HG02938 (cell line): ENCODE results near the gene NHP2.
"Not testable (repeated sequence)": the region's sequence is repeated elsewhere in the genome, so short reads cannot be mapped to it uniquely, and the experiment has no call there.

Source experiments
- ATAC-seq: cut with Tn5 transposase; IDR thresholded peaks from one replicate; pipeline ENCODE4 v1.9.1; 2021; ENCODE audit warnings: mild to moderate bottlenecking, moderate library complexity; ENCODE audit not compliant: unreplicated experiment

Gene NHP2

DNA sequence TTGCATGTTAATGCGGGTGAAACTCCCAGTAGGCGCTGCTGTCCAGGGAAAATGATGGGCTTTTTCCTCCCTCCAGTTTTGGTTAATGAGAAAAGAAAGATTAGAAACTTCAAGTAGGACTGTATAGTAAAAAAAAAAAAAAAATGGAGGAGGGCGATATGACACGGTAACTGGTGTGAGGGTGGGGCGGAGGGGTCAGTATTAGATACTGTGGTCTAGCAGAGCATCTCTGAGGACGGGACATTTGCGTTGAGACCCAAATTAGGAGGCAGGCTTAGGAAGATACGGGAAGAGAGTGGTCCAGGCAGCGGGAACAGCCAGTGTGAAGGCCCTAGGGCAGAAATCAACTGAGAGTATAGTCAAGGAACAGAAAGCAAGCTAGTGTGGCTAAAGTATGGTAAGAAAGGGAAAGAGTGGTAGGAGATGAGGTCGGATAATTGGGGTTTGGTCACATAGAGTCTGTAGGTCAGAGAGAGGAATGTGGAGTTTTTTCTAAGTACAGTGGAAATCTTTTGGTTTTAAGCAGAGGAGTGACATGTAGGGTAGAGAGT lies 22.2 kb downstream of the NHP2 start:
- ATAC-seq: no peak

DNA sequence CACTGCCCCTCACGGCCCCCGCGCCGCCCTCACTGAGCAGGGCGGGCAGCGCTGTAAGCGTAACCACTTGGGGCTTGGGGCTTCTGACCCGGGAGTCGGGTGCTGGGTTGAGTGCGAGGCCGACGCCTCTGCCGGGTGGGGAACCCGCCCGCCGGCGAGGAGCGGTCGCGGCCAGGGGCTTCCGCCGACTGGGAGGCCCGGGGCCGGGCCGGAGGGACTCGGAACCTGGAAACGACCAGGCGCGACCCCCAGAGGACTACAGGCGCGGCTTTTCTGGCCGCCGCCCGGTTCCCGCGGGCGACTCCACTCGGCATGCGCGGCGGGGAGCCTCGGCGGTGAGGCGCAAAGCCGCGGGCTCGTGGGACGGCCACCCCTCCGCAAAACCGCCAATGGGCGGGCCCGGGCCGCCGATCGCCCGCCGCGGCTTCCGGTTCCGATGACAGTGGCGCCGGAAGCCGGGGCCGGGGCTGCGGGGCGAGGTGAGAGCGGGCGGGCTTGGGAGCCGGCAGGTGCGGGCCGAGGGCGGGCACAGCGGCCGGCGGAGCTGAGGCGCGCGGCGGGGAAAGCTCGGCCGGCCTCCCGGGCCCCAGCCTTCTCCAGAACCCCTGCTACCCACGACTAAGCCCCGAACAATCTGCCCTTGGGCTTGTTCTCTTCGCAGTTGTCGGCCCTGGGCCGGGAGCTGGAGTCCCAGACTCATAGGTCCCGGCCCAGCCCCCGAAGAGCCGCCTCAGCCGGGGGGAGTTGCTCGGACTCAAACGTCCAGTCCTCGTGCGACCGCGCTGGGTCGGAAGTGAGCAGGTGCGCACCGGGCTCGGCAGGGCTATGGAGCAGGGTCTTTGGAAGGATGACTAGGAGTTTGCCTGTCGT lies 22.9 kb downstream of the NHP2 start, which contains the start of gene RMND5B:
Gene RMND5B (plus strand): TSS at position 439 of the 870 bp plus-strand sequence. CDS start 7,106 bp downstream, outside the sequence.
- ATAC-seq: peak; percentile 74

DNA sequence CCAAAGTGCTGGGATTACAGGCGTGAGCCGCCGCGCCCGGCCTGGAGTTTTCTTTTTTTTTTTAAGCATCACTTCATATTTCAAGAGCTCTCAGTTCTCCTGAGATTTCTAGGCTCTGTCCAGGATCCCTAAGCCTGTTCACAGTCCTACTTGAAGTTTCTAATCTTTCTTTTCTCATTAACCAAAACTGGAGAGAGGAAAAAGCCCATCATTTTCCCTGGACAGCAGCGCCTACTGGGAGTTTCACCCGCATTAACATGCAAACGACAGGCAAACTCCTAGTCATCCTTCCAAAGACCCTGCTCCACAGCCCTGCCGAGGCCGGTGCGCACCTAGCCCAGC lies 23.5 kb downstream of the NHP2 start:
- not testable (repeated sequence) for ATAC-seq

DNA sequence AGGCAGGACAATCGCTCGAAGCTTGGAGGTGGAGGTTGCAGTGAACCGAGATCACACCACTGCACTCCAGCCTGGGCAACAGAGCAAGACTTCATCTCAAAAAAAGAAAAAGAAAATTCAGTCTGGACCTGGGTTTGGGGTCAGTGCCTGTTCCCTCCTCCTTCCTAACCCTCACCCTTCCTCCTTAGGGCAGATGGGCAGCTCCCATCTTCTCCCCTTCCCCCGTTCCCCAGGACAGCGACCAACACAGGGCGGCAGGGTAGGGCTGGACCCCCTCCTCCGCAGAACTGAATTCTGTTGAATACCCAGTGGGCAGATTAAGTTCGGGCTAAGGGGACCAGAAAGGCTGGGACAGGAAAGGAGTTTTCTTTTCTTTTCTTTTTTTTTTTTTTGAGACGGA lies 24.4 kb downstream of the NHP2 start:
- no peak for ATAC-seq

DNA sequence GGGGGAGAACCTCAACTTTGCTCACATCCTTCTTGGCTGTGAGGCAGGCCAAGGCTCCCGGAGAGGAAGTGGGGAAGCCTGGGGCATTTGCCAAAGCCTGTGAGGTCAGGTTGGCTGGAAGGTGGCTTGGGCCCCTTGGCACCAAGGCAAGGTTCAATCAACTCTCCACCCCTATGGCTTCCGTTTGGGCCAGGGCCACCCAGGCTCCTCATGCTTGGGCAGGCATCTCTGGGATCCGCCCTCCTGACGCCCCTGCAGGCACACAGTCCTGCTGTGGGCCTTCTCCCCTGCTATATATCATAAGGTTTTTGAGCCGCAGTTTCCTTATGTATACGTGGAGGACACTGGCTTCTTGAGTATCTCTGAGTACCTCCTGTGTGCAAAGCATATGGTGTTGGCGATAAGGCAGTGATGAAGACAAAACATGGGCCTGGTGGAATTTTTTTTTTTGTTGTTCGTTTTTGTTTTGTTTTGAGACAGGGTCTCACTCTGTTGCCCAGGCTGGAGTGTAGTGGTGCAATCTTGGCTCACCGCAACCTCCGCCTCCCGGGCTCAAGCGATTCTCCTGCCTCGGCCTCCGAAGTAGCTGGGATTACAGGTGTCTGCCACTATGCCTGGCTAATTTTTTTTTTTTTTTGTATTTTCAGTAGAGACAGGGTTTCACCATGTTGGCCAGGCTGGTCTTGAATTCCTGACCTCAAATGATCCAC lies 26.2 kb downstream of the NHP2 start:
- ATAC-seq: not testable (repeated sequence)

DNA sequence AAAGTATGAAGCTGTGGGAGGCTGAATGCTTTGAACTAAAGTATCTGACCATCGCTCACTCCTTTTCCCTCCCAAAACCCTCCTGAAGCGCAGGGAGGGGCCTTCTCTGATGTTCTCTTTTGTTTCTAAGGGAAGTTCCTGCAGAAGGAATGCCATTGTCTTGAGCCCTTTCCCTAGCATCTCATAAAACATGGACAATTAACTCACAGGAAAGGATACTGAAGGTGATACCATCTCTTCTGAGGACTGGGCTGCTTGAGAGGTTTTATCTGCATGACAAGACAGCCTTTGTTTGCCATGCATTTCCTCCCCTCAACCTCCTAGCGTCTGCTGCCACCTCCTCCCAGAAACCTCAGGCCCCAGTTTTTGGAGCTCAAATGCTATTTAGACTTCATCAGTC lies 27.1 kb downstream of the NHP2 start:
- no peak for ATAC-seq

DNA sequence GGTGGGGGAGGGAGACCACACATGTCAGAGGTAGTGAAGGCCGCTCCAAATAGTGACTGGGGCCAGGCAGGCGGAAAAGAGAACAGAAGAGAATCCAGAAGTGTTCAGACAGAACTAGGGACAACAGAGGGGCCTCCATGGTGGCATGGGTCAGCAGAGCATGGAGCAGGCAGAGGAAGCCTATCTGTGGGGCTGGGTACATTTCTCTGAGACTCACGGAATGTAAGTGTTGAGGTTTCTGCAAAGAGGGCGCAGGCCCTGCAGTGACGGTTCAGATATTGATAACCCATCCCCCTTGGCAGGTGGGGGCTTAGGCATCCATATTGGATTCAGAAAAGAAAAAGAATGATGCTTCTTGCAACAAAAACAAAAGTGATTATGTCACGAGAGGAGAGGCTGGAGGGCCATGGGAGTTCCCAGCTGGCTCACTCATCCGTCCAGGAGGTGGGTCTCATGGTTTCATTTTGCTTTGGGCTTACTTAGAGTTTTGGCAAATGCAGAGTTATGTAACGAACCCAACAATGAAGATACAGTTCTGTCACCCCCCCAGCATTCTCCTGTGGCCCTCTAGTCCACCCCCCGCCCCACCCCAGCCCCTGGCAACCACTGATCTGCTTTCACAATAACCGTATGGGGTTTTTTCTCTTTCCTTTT lies 28.3 kb downstream of the NHP2 start:
- ATAC-seq: no peak

DNA sequence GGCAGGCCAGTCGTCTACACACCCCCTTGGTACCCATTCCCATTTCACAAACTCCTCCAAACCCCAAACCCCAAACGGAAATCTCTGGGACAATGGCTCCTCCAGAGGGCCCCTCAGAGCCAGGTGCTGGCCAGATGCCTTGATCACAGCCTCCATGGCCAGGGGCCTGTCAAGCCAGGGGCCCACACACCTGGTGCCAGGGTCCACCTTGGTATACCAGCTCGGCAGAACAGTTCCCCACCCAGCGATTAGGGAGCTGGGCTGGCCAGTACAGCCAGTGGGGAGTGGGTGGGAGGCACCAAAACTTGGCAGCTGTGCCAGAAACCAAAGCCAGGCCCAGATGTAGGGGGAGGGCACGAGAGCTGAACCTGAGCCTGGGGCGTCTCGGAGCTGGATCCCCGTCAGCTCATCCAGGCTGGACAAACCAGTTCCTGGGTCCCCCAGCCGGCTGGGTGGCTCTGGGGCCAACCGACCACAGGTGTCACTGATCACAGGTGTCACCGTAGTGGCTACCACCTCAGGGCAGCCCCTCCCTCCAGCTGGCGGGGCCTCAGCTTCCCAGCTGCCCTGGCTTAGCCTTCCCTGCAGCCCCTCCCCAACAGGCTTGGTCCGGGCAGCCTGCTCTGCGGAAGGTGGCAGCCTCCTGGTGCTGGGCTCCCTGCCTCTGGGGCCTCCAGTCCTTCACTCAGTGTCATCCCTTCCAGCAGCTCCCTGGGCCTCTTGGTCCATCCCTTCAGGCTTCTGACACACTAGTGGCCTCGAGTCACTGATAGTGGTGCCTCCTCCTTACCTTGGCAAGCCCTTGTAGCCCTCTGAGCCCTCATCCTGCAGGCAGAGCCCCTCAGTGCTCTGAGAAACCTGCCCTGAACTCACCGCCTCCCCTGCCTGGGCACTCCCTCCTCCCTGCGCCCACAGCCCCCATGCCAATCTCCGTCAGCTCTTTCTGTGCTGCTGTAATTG lies 29.4 kb downstream of the NHP2 start:
- no peak for ATAC-seq

DNA sequence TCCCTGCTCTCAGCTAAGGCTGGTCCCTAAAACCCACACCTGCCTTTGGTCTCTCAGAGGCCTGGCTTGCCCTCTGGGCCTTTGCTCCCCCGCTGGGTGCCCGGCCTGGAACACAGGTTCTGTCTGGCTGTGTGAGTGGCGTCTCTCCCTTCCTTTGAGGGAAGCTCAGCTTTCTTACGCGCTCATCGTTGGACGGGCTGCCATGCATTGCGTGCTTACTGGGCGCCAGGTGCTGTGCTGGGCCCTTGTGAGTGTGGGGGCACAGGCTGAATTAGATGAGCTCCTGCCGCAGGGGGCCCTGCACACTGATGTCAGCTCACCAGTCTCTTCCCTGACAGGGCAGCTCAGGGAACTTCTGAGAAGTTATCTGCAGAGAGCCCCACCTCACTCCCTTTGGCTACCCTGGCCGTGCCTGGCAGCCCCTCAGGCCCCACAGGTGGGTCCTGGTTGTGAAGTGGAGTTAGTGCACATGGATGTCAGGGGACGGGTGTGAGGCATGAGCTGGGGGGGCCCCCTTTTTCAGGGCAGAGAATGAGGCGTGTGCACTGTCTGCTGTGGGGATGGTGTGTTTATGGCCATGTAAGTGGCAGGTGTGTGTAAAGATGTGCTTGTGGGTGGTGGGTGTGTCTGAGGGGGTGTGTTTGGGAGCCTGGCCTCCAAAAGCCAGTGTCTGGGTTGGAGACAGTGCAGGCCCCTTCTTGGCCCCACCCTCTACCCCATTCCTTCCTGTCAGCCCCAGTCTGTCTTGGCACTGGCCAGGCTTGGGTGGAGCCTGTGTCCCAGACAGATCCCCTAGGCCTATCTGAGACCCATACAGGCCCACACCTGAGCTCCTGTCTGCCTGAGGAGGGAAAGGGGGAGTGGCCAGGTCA lies 30.4 kb downstream of the NHP2 start:
- ATAC-seq: no peak

DNA sequence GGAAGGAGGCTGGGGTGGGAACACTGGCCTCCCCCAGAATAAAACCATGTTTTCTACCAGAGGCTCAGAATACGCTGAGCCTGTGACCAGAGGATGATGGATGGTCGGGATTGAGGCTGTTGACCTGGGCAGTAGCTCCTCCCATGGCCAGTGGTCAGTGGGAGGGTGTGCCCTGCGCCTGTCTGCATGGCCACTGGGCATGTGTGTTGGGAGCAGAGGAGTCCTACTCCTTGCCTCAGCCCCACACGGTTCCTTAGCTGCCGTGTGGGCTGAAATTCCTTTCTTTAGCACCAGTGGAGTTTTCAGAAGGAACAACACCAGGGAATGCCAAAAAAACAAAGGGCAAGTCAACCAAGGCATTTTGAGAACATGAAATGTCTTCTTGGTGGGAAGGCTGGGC lies 31.3 kb downstream of the NHP2 start:
- no peak for ATAC-seq

DNA sequence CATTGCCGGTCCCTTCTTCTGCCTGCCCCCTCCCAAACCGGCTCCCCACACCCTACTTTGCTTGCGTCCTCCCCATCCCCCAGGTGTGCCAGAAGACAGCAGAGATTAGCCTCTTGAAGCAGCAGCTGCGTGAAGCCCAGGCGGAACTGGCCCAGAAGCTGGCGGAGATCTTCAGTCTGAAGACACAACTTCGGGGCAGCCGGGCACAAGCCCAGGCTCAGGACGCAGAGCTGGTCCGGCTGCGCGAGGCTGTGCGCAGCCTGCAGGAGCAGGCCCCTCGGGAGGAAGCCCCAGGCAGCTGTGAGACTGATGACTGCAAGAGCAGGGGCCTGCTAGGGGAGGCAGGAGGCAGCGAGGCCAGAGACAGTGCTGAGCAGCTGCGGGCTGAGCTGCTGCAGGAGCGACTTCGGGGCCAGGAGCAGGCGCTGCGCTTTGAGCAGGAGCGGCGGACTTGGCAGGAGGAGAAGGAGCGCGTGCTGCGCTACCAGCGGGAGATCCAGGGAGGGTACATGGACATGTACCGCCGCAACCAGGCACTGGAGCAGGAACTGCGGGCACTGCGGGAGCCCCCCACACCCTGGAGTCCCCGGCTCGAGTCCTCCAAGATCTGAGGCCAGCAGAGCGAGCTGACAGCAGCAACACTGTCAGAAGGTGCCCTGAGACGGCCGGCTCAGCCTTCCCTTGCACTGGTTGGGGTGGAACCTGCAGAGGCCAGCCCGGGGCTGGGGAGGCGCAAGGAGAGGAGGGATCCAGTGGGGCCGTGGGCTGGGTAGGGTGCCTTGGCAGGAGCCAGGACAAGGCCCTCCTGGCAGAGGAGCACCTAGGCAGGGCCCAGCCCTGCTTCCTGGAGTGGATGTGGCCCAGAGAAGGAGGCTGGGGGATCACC lies 32.1 kb downstream of the NHP2 start:
- no peak for ATAC-seq

DNA sequence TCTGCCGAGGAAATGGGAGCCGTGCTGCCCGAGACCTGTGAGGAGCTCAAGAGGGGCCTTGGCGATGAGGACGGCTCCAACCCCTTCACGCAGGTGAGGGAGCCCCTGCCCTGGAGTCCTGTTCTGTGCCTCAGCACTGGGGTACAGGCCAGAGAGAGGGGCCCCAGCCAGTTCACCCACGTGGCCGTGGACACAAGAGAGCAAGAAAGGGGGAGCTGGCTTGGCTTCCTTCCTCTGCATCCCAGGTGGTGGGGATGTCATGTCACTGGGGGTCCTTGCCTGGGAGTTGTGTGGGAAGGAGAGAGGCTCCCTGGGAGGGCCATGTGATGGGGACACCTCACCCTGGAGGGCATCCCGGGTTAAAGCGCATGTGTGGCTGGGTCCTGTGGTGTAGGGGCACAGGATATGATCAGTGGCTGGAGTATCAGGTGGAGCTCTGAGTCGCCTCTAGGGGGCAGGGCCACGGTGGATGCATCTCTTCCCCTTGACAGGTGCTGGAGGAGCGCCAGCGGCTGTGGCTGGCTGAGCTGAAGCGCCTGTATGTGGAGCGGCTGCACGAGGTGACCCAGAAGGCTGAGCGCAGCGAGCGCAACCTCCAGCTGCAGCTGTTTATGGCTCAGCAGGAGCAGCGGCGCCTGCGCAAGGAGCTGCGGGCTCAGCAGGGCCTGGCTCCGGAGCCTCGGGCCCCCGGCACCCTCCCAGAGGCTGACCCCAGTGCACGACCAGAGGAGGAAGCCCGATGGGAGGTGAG lies 32.9 kb downstream of the NHP2 start:
- ATAC-seq: peak; percentile 84

DNA sequence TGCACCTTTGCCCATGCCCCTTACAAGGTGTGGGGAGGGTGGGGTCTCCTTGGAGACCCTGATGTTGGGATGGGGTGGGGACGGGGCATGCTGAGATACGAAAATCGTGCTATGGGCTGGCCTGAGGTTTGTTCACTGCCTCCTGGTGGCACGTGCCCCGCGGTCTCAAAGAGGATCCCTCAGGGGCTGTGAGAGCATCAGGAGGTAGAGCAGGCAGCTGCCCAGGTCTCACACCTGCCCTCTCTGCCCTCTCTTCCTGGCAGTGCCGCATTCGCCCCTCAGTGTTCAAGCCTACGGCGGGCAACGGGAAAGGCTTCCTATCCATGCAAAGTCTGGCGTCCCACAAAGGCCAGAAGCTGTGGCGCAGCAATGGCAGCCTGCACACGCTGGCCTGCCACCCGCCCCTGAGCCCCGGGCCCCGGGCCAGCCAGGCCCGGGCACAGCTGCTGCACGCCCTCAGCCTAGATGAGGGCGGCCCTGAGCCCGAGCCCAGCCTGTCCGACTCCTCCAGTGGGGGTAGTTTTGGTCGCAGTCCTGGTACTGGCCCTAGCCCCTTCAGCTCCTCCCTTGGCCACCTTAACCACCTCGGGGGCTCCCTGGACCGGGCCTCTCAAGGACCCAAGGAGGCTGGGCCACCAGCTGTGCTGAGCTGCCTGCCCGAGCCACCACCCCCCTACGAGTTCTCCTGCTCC lies 33.6 kb downstream of the NHP2 start:
- no peak for ATAC-seq

DNA sequence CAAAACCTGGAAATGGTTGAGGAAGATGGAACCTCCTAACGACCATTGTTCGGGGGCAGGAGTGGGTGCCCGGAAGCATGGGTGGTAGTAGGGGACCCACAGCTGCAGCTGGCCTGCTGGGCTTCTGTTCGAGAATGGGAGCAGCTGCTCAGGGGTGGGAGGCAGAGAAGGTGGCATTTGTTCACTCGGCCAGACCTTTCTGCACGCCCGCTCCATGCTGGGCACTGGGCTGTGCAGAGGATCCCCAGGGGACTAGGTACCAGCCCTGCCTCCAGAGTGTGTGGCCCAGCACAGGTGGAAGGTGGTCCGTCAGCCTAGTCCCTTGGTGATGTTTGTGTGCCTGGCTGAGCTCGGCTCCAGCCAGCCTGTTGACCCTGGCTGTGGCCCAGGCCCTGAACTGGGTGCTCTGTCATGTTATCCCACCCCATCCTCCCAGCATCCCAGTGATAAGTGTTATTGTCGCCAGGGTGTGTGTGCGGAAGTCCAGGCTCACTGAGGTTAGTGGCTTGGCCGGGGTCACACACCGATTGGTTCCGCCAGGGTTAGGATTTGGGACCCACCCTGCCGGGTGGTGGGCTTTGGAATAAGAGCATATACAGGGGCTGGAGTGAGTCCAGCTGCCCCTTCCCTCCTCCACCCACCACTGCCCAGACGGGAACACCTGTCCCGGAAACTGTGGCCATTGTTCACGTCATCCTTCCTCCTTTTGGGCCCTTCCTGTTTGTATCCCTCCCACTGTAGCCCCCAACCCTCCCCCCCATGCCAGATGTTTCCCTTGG lies 35.6 kb downstream of the NHP2 start:
- no peak for ATAC-seq

DNA sequence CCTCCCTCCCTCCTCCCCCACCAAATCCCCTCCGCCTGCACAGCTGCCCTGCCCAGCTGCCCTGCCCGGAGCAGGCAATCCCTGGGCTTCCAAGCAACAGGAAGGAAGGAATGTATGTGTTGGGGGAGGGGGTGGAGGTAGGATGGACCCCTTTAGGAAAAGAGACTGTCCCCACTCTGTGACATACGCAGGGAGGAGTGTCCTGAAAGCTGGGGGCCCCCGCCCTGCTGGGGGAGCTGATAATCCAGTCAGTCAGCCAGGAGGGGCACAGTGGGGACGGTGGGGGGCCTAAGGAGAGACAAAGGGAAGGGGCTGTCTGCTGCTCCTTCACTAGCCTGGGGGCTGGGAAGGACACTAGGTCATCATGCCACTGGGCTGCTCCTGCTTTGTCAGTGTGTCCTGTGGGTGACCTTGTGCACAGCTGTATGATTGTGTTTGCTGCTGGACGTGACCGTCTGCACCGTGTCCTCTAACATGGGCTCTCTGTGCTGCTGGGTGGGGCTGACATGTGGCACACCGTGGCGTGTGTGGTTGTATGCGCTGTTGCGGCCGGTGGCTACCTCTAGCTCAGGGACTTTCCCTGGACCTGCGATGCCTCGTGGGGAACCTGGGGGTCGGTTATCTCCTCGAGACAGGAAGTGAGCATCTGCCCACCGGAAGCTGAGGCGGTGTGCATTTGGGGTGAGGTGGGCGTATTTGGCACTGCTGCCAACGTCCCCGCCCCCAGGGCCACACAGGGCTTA lies 37.4 kb downstream of the NHP2 start:
- peak; percentile 24 for ATAC-seq

DNA sequence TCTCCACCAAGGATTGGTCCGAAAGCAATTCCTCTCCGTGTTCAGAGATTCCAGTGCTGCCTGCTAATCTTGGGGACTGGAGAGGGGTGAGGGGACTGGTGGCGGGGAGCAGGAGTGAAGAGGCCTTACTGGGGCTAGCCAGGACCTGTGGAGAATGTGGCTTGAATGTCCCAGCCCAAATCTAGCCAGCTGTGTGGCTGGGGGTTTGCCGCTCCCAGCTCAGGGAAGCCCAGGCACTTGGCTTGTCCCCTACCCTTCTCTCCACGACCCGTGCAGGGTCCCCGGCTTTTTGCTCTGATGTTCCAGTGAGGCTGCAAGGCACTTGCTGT lies 37.9 kb downstream of the NHP2 start:
- ATAC-seq: no peak
